Endothelial cell of hepatic sinusoid (primary cell): ENCODE results near the gene PICK1.
"Not testable (repeated sequence)": the region's sequence is repeated elsewhere in the genome, so short reads cannot be mapped to it uniquely, and the experiment has no call there.

ENCODE experiments used
- in situ Hi-C: cut with HindIII; loops from 2 replicates; pipeline ENCODE4 v1.10.0; 2017; ENCODE audit warnings: low sequenced_read_pairs

Gene PICK1

GRCh38 chr22:38073150-38074130 is 16.2 kb downstream of the PICK1 start:
- in situ Hi-C loops, result no loop called here

- in situ Hi-C loops, result no loop called here
Measured at GRCh38 chr22:38074181-38075104, 17.2 kb downstream of the PICK1 start.

- in situ Hi-C loops, result no loop called here
Measured at GRCh38 chr22:38075105-38075825, 18.1 kb downstream of the PICK1 start.

GRCh38 chr22:38075961-38076360 is 18.8 kb downstream of the PICK1 start:
- in situ Hi-C loops, result no loop called here

GRCh38 chr22:38077096-38077495 is 19.9 kb downstream of the PICK1 start:
- in situ Hi-C loops, result no loop called here

- in situ Hi-C loops, result no loop called here
Measured at GRCh38 chr22:38077595-38077994, 20.4 kb downstream of the PICK1 start.

- in situ Hi-C loops, result no loop called here
Measured at GRCh38 chr22:38078046-38078840, 21.0 kb downstream of the PICK1 start.

- in situ Hi-C loops, result not testable (repeated sequence)
Measured at GRCh38 chr22:38079208-38079607, 22.0 kb downstream of the PICK1 start.

- in situ Hi-C loops, result loop anchor here (5.0 kb wide), 1 partner anchor 267 kb away; no protein-coding TSS in a partner anchor
Measured at GRCh38 chr22:38079804-38080203, 22.6 kb downstream of the PICK1 start.

GRCh38 chr22:38080474-38080849 is 23.3 kb downstream of the PICK1 start:
- in situ Hi-C loops, result loop anchor here (5.0 kb wide), 1 partner anchor 267 kb away; no protein-coding TSS in a partner anchor

- in situ Hi-C loops, result loop anchor here (5.0 kb wide), 1 partner anchor 266 kb away; no protein-coding TSS in a partner anchor
Measured at GRCh38 chr22:38080850-38081635, 23.8 kb downstream of the PICK1 start.

- in situ Hi-C loops, result loop anchor here (5.0 kb wide), 1 partner anchor 266 kb away; no protein-coding TSS in a partner anchor
Measured at GRCh38 chr22:38081636-38081940, 24.4 kb downstream of the PICK1 start.

GRCh38 chr22:38081941-38082828 is 25.0 kb downstream of the PICK1 start:
- in situ Hi-C loops, result loop anchor here (5.0 kb wide), 1 partner anchor 265 kb away; no protein-coding TSS in a partner anchor

- in situ Hi-C loops, result loop anchor here (5.0 kb wide), 1 partner anchor 264 kb away; no protein-coding TSS in a partner anchor
Measured at GRCh38 chr22:38082986-38083710, 25.9 kb downstream of the PICK1 start.

- in situ Hi-C loops, result loop anchor here (5.0 kb wide), 1 partner anchor 263 kb away; no protein-coding TSS in a partner anchor
Measured at GRCh38 chr22:38083931-38084631, 26.9 kb downstream of the PICK1 start, which contains the start of gene SLC16A8. SLC16A8 (minus strand) TSS chr22:38084184; CDS start chr22:38082873, 1,311 bp downstream.

GRCh38 chr22:38085056-38085455 is 27.9 kb downstream of the PICK1 start:
- in situ Hi-C loops, result no loop called here
